HCT116 (cell line): Measurements from ENCODE around the gene ITGA11. TPM values are rescaled to one million over a fixed set of nuclear protein-coding genes. Genes with fewer than 3 reads are reported as not detected.

Source experiments
- ATAC-seq: fragments of 200-7000 bp; cut with Tn5 transposase; 2 replicates; pipeline ENCODE4 v1.9.1; 2020; ENCODE audit warnings: mild to moderate bottlenecking, moderate library complexity
- BruUV-seq: library from RNA; stranded (reverse); fragments of 400-500 nt; replicated peaks from 2 replicates; lab custom pipeline; 2021; lab: Mats Ljungman, UMichigan
- CTCF ChIA-PET: fragments of 300-600 bp; sonication (Branson Sonifier 250); formaldehyde crosslinking; loops from one replicate; lab custom pipeline; 2021; ENCODE audit warnings: antibody characterized with exemption; lab: Charles Lee
- POLR2A ChIA-PET: fragments of 300-600, 350-600 bp; sonication (Branson Sonifier 250); formaldehyde crosslinking; loops from one replicate; lab custom pipeline; 2021; ENCODE audit warnings: antibody characterized with exemption; lab: Charles Lee
- RAD21 ChIA-PET, 2 experiments: fragments of 300-600 bp; sonication (Branson Sonifier 250); formaldehyde crosslinking; loops; one replicate each; lab custom pipeline; 2023; ENCODE audit warnings: low total read pairs in 2 of 2; ENCODE audit not compliant: uncharacterized antibody in 2 of 2, unreplicated experiment in 2 of 2, low non-redundant PET in 1 of 2; lab: Charles Lee
- DNase-seq: peaks from one replicate; pipeline ENCODE4 v3.0.0-alpha.2; 2010; ENCODE audit warnings: low read depth, low spot score
- H2AFZ ChIP-seq: fragments of 200-600 bp; shearing (Covaris generic), sonication (generic); 2 replicates; pipeline ENCODE4 v1.6.1; 2017; ENCODE audit warnings: low read depth, mixed run types, mixed read lengths, antibody characterized with exemption, low read length; ENCODE audit not compliant: poor library complexity, severe bottlenecking
- H3K27ac ChIP-seq: 2 replicates; pipeline ENCODE4 v1.5.1; 2012; ENCODE audit warnings: low read depth, low read length
- H3K27me3 ChIP-seq: fragments of 200-600 bp; sonication (generic); 2 replicates; pipeline ENCODE4 v1.6.1; 2016; ENCODE audit warnings: mixed run types, low read length, mixed read lengths; ENCODE audit not compliant: insufficient read depth
- H3K36me3 ChIP-seq, 2 experiments: fragments of 200-500 bp in 1 of 2; fragments of 200-600 bp in 1 of 2; sonication (Bioruptor generic) in 1 of 2; sonication (generic) in 1 of 2; 2 replicates each; pipeline versions ENCODE4 v1.5.1 to v1.6.1; 2014 to 2016; ENCODE audit warnings: low read length in 2 of 2, inconsistent platforms in 1 of 2, mixed read lengths in 1 of 2, mixed run types in 1 of 2; ENCODE audit not compliant: insufficient read depth in 2 of 2, control insufficient read depth in 1 of 2
- H3K4me1 ChIP-seq, 2 experiments: fragments of 200-600 bp in 1 of 2; sonication (generic) in 1 of 2; 2 replicates each; pipeline versions ENCODE4 v1.5.1 to v1.6.1; 2012 to 2017; ENCODE audit warnings: low read length in 2 of 2, inconsistent platforms in 1 of 2, mild to moderate bottlenecking in 1 of 2, mixed read lengths in 1 of 2, mixed run types in 1 of 2, moderate library complexity in 1 of 2; ENCODE audit not compliant: insufficient read depth in 2 of 2, control insufficient read depth in 1 of 2
- H3K4me2 ChIP-seq: fragments of 200-600 bp; sonication (generic); 2 replicates; pipeline ENCODE4 v1.6.1; 2017; ENCODE audit warnings: mixed run types, low read length, mixed read lengths
- H3K4me3 ChIP-seq, 2 experiments: fragments of 200-600 bp in 1 of 2; sonication (generic) in 1 of 2; replicated peaks in 1 of 2; 2 replicates each; pipeline ENCODE4 v1.5.1; 2011 to 2016; ENCODE audit warnings: low read length in 2 of 2, control low read depth in 1 of 2, low read depth in 1 of 2, mild to moderate bottlenecking in 1 of 2, mixed read lengths in 1 of 2, mixed run types in 1 of 2
- H3K79me2 ChIP-seq: fragments of 200-600 bp; sonication (generic); 2 replicates; pipeline ENCODE4 v1.6.1; 2017; ENCODE audit warnings: mild to moderate bottlenecking, mixed run types, low read length, moderate library complexity, mixed read lengths; ENCODE audit not compliant: insufficient read depth
- H3K9ac ChIP-seq: fragments of 200-600 bp; sonication (generic); 2 replicates; pipeline ENCODE4 v1.6.1; 2016; ENCODE audit warnings: low read length, mixed read lengths
- H3K9me2 ChIP-seq: fragments of 200-600 bp; sonication (generic), shearing (Covaris generic); 2 replicates; pipeline ENCODE4 v1.6.1; 2017; ENCODE audit warnings: mixed run types, mild to moderate bottlenecking, moderate library complexity; ENCODE audit not compliant: insufficient read depth
- H3K9me3 ChIP-seq, 2 experiments: fragments of 200-500 bp in 1 of 2; fragments of 200-600 bp in 1 of 2; sonication (Bioruptor generic) in 1 of 2; sonication (generic) in 1 of 2; 2 replicates each; pipeline ENCODE4 v1.6.1; 2014 to 2017; ENCODE audit warnings: low read length in 2 of 2, mixed read lengths in 2 of 2, inconsistent platforms in 1 of 2, low read depth in 1 of 2, mild to moderate bottlenecking in 1 of 2, mixed run types in 1 of 2, moderate library complexity in 1 of 2; ENCODE audit not compliant: control insufficient read depth in 1 of 2, insufficient read depth in 1 of 2
- H4K20me1 ChIP-seq: fragments of 200-600 bp; sonication (generic), shearing (Covaris generic); 2 replicates; pipeline ENCODE4 v1.6.1; 2017; ENCODE audit warnings: mixed run types, mild to moderate bottlenecking, moderate library complexity; ENCODE audit not compliant: insufficient read depth
- EGR1 ChIP-seq: IDR thresholded peaks from 2 replicates; pipeline ENCODE4 v1.6.1; 2012; ENCODE audit warnings: low read depth
- EZH2 ChIP-seq: fragments of 200-600 bp; sonication (generic); IDR thresholded peaks from 2 replicates; pipeline ENCODE4 v1.6.1; 2017; ENCODE audit warnings: antibody characterized with exemption, mixed run types
- JUND ChIP-seq: IDR thresholded peaks from 2 replicates; pipeline ENCODE4 v1.6.1; 2012
- REST ChIP-seq: IDR thresholded peaks from 2 replicates; pipeline ENCODE4 v1.6.1; 2012; ENCODE audit warnings: low read depth
- ZFX ChIP-seq: fragments of 450-650 bp; IDR thresholded peaks from 2 replicates; pipeline ENCODE4 v1.6.1; 2017
- intact Hi-C: fragments of 100-400 bp; cut with micrococcal nuclease; formaldehyde crosslinking; loops from 2 replicates; pipeline ENCODE4 v1.10.0; 2022
- total RNA-seq: library from RNA; stranded (reverse); gene quantifications from one replicate; pipeline ENCODE4 v1.2.1, GENCODE V29; 2021; ENCODE audit not compliant: unreplicated experiment
- TF ChIP-seq, protein P1 (sequence below), 3 experiments: fragments of 200-600 bp in 1 of 3; sonication (generic) in 1 of 3; IDR thresholded peaks in 2 of 3; conservative IDR thresholded peaks in 1 of 3; 2 replicates each; pipeline ENCODE4 v1.5.1; 2012 to 2017; ENCODE audit warnings: low read depth in 2 of 3, low read length in 2 of 3, antibody characterized with exemption in 1 of 3, borderline replicate concordance in 1 of 3, control low read depth in 1 of 3, mild to moderate bottlenecking in 1 of 3, mixed read lengths in 1 of 3, mixed run types in 1 of 3, moderate library complexity in 1 of 3; ENCODE audit not compliant: insufficient read depth in 1 of 3

ITGA11 gene
- total RNA-seq, 1 experiment from 2014 or later: not detected

DNA sequence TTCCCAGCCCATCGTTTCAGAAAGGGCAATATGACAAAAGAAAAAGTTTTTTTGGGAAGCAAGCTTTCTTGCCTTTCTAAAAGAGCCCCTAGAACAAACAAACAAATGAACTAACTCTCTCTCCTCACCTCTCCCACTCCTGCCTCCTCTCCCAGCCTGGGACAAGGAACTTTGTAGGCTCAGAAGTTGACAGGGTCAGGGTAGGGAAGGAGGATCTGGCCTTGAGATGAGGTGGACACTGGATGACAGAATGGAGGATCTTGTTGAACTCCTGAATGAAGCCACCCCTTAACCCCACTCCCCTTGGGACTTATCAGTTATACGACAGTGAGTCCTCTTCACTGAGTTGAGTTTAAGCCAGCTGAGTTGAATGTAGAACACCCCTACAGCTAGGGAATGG lies 1.6 kb upstream of the ITGA11 start:
- CTCF ChIA-PET: no interaction called here
- RAD21 ChIA-PET: no interaction called here

More for the DNA sequence above, 1.6 kb upstream of the ITGA11 start:
- no peak overlapping the region for H3K9ac ChIP-seq
- DNase-seq (no peak), ATAC-seq (no peak)
- no peaks in the 10 kb centered on the region for H3K9me3 ChIP-seq
- no peak overlapping the region for H3K4me2 ChIP-seq
- no peak overlapping the region for H2AFZ ChIP-seq
- POLR2A ChIA-PET: no interaction called here
- no TSS peak for BruUV-seq
- no peaks in the 10 kb centered on the region for H4K20me1 ChIP-seq
- no peaks in the 10 kb centered on the region for H3K4me1 ChIP-seq
- no peak overlapping the region for H3K4me3 ChIP-seq
- no peak overlapping the region for H3K27ac ChIP-seq
- peaks cover 45% of the 10 kb centered on the region for H3K27me3 ChIP-seq
- H3K36me3 ChIP-seq: no peaks in the 10 kb centered on the region
- intact Hi-C loops: no loop called here
- H3K9me2 ChIP-seq: no peaks in the 10 kb centered on the region
- no peak for TF ChIP-seq ZFX
- TF ChIP-seq EZH2: no peak
- no peak for TF ChIP-seq REST
- TF ChIP-seq JUND: no peak
- TF ChIP-seq, protein P1, sequence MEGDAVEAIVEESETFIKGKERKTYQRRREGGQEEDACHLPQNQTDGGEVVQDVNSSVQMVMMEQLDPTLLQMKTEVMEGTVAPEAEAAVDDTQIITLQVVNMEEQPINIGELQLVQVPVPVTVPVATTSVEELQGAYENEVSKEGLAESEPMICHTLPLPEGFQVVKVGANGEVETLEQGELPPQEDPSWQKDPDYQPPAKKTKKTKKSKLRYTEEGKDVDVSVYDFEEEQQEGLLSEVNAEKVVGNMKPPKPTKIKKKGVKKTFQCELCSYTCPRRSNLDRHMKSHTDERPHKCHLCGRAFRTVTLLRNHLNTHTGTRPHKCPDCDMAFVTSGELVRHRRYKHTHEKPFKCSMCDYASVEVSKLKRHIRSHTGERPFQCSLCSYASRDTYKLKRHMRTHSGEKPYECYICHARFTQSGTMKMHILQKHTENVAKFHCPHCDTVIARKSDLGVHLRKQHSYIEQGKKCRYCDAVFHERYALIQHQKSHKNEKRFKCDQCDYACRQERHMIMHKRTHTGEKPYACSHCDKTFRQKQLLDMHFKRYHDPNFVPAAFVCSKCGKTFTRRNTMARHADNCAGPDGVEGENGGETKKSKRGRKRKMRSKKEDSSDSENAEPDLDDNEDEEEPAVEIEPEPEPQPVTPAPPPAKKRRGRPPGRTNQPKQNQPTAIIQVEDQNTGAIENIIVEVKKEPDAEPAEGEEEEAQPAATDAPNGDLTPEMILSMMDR (IDR thresholded peaks at IDR 0.05 in 2 of 3, conservative IDR thresholded peaks at IDR 0.05 in 1 of 3; ENCODE audit: borderline replicate concordance in 1 of 3, insufficient read depth in 1 of 3, low read depth in 2 of 3, low read length in 2 of 3): no peak
- TF ChIP-seq EGR1: no peak
- H3K79me2 ChIP-seq: no peaks in the 10 kb centered on the region
